WTC11 (cell line): Measurements from ENCODE around the gene AP5B1.

ENCODE experiments used
- ATF2 ChIP-seq: sonication (generic); formaldehyde crosslinking; IDR thresholded peaks from 2 replicates; pipeline ENCODE4 v1.8.1; 2022; ENCODE audit warnings: low read depth, missing genetic modification reagents, borderline replicate concordance
- CTCF ChIP-seq: fragments of 200-600 bp; IDR thresholded peaks from 2 replicates; pipeline ENCODE4 v1.8.0; 2022; ENCODE audit warnings: antibody characterized with exemption
- E2F1 ChIP-seq: sonication (generic); formaldehyde crosslinking; IDR thresholded peaks from 2 replicates; pipeline ENCODE4 v1.8.0; 2022; ENCODE audit warnings: mild to moderate bottlenecking, missing genetic modification reagents
- GABPB1 ChIP-seq: sonication (generic); formaldehyde crosslinking; IDR thresholded peaks from 2 replicates; pipeline ENCODE4 v1.8.1; 2023; ENCODE audit warnings: mild to moderate bottlenecking, missing genetic modification reagents
- GTF2I ChIP-seq: fragments of 250-450 bp; sonication (Bioruptor Pico); conservative IDR thresholded peaks from 2 replicates; pipeline ENCODE4 v1.4.0; 2021; ENCODE audit warnings: mild to moderate bottlenecking
- IRF1 ChIP-seq: sonication (generic); formaldehyde crosslinking; IDR thresholded peaks from 2 replicates; pipeline ENCODE4 v1.8.0; 2023; ENCODE audit warnings: missing genetic modification reagents
- NFYB ChIP-seq: sonication (generic); formaldehyde crosslinking; conservative IDR thresholded peaks from 2 replicates; pipeline ENCODE4 v1.8.0; 2022; ENCODE audit warnings: low read depth, missing genetic modification reagents
- PRRX2 ChIP-seq: fragments of 250-450 bp; sonication (Bioruptor Pico); IDR thresholded peaks from 2 replicates; pipeline ENCODE4 v1.8.0; 2021; ENCODE audit warnings: mild to moderate bottlenecking
- RELA ChIP-seq: sonication (generic); formaldehyde crosslinking; IDR thresholded peaks from 2 replicates; pipeline ENCODE4 v1.8.1; 2022; ENCODE audit warnings: missing genetic modification reagents, mild to moderate bottlenecking, borderline replicate concordance
- SMAD4 ChIP-seq: sonication (generic); formaldehyde crosslinking; IDR thresholded peaks from 2 replicates; pipeline ENCODE4 v1.8.0; 2022; ENCODE audit warnings: mild to moderate bottlenecking, missing genetic modification reagents
- SP1 ChIP-seq: sonication (generic); formaldehyde crosslinking; conservative IDR thresholded peaks from 2 replicates; pipeline ENCODE4 v1.8.1; 2022; ENCODE audit warnings: missing genetic modification reagents
- ZBTB43 ChIP-seq: sonication (generic); formaldehyde crosslinking; IDR thresholded peaks from 2 replicates; pipeline ENCODE4 v1.8.1; 2023; ENCODE audit warnings: mild to moderate bottlenecking, missing genetic modification reagents
- ZNF396 ChIP-seq: fragments of 250-450 bp; sonication (Bioruptor Pico); IDR thresholded peaks from 2 replicates; pipeline ENCODE4 v1.8.0; 2021; ENCODE audit warnings: mild to moderate bottlenecking, moderate library complexity, borderline replicate concordance

GRCh38 chr11:65806979-65807378 is 26.2 kb upstream of the AP5B1 start:
- TF ChIP-seq ZNF396 (CRISPR knock-in tag) (no peak), ATF2 (CRISPR knock-in tag) (no peak), GABPB1 (CRISPR knock-in tag) (no peak), IRF1 (CRISPR knock-in tag) (no peak), CTCF (no peak), E2F1 (CRISPR knock-in tag) (no peak), GTF2I (CRISPR knock-in tag) (no peak), NFYB (no peak), SMAD4 (CRISPR knock-in tag) (no peak), RELA (CRISPR knock-in tag) (no peak), SP1 (no peak), ZBTB43 (CRISPR knock-in tag) (no peak), PRRX2 (CRISPR knock-in tag) (no peak)
